K562 (cell line): ENCODE results near the gene ETV7. TPM values are rescaled to one million over a fixed set of nuclear protein-coding genes. Genes with fewer than 3 reads are reported as not detected.
A peak's percentile ranks its signal among the peaks of the same experiment; 100 is the strongest.

ENCODE experiments used
- ATAC-seq: fragments of 200-7000 bp; cut with Tn5 transposase; 3 replicates; pipeline ENCODE4 v1.9.1; 2020; ENCODE audit warnings: moderate library complexity
- BruUV-seq: library from RNA; stranded (reverse); fragments of 400-500 nt; replicated peaks from 2 replicates; lab custom pipeline; 2021; lab: Mats Ljungman, UMichigan
- CTCF ChIA-PET: fragments of 300-600 bp; formaldehyde crosslinking; extraction: SDS; loops from one replicate; lab custom pipeline; 2021; ENCODE audit warnings: low intra/inter-chr PET ratio; lab: Yijun Ruan, JAX
- POLR2A ChIA-PET: fragments of 300-600, 350-650 bp; sonication (Branson Sonifier 250); formaldehyde crosslinking; extraction: SDS; loops from one replicate; lab custom pipeline; 2021; ENCODE audit warnings: antibody characterized with exemption, inconsistent platforms; lab: Yijun Ruan, JAX
- DNase-seq, 4 experiments: peaks; one replicate each; pipeline versions ENCODE4 v3.0.0 to v3.0.0-alpha.2; 2011 to 2018; ENCODE audit warnings: low spot score in 3 of 4, mixed read lengths in 3 of 4; ENCODE audit errors: extremely low read depth in 1 of 4
- FAIRE-seq: peaks from 2 replicates; lab custom pipeline; 2011; peaks lifted over from hg19 to GRCh38; lab: Jason Lieb, UNC
- H2AFZ ChIP-seq: 2 replicates; pipeline ENCODE4 v1.6.0; 2011; ENCODE audit warnings: low read depth, low read length, control low read depth, inconsistent platforms
- H3K27ac ChIP-seq: fragments of 200-600 bp; 3 replicates; pipeline ENCODE4 v1.8.0; 2011; ENCODE audit warnings: low read depth, mild to moderate bottlenecking, control low read depth, inconsistent platforms, low read length, moderate library complexity, mixed read lengths; ENCODE audit errors: extremely low read depth
- H3K27me3 ChIP-seq, 2 experiments: fragments of 300-600 bp in 1 of 2; 2 replicates in 1 of 2; 3 replicates in 1 of 2; pipeline versions ENCODE4 v1.6.0 to v1.8.0; 2011; ENCODE audit warnings: inconsistent platforms in 2 of 2, low read length in 2 of 2, mild to moderate bottlenecking in 1 of 2, mixed read lengths in 1 of 2, moderate library complexity in 1 of 2; ENCODE audit not compliant: control insufficient read depth in 2 of 2, insufficient read depth in 2 of 2
- H3K36me3 ChIP-seq: fragments of 300-600 bp; 3 replicates; pipeline ENCODE4 v1.8.0; 2011; ENCODE audit warnings: mild to moderate bottlenecking, low read length, inconsistent platforms; ENCODE audit not compliant: control insufficient read depth, insufficient read depth
- H3K4me1 ChIP-seq, 2 experiments: fragments of 200-600 bp in 1 of 2; replicated peaks in 1 of 2; 2 replicates in 1 of 2; 3 replicates in 1 of 2; pipeline versions ENCODE4 v1.5.1 to v1.8.0; 2011; ENCODE audit warnings: inconsistent platforms in 2 of 2, low read length in 2 of 2, mild to moderate bottlenecking in 1 of 2, mixed read lengths in 1 of 2, moderate library complexity in 1 of 2; ENCODE audit not compliant: control insufficient read depth in 2 of 2, insufficient read depth in 2 of 2
- H3K4me2 ChIP-seq: 2 replicates; pipeline ENCODE4 v1.6.1; 2011; ENCODE audit warnings: low read length, control low read depth, inconsistent platforms, mixed read lengths; ENCODE audit not compliant: insufficient read depth
- H3K4me3 ChIP-seq: fragments of 200-600 bp; sonication (generic), shearing (Covaris generic); 2 replicates; pipeline ENCODE4 v1.5.1; 2016; ENCODE audit warnings: control low read depth, inconsistent platforms
- H3K79me2 ChIP-seq: fragments of 200-600 bp; 3 replicates; pipeline ENCODE4 v1.8.0; 2011; ENCODE audit warnings: low read length, inconsistent platforms; ENCODE audit not compliant: control insufficient read depth, insufficient read depth
- H3K9ac ChIP-seq, 2 experiments: 2 replicates each; pipeline versions ENCODE4 v1.6.0 to v1.6.1; 2011; ENCODE audit warnings: low read depth in 2 of 2, low read length in 2 of 2, control low read depth in 1 of 2, inconsistent platforms in 1 of 2, mild to moderate bottlenecking in 1 of 2, mixed read lengths in 1 of 2; ENCODE audit not compliant: insufficient read depth in 1 of 2
- H3K9me1 ChIP-seq: one replicate; pipeline ENCODE4 v1.6.0; 2011; ENCODE audit warnings: inconsistent platforms, mild to moderate bottlenecking, low read length, moderate library complexity; ENCODE audit not compliant: control insufficient read depth, insufficient read depth
- H3K9me3 ChIP-seq: replicated peaks from 2 replicates; pipeline ENCODE4 v1.5.1; 2011; ENCODE audit warnings: low read depth, low read length, inconsistent platforms; ENCODE audit not compliant: control insufficient read depth, insufficient read depth
- H4K20me1 ChIP-seq: replicated peaks from 2 replicates; pipeline ENCODE4 v1.6.1; 2011; ENCODE audit warnings: low read length, inconsistent platforms, mixed read lengths; ENCODE audit not compliant: control insufficient read depth, insufficient read depth
- CREBBP ChIP-seq: IDR thresholded peaks from one replicate; pipeline ENCODE4 v1.6.1; 2012; ENCODE audit warnings: low read depth, mild to moderate bottlenecking, control low read depth, inconsistent platforms, low read length
- CTBP1 ChIP-seq: fragments of 450-650 bp; IDR thresholded peaks from 2 replicates; pipeline ENCODE4 v1.6.1; 2016; ENCODE audit warnings: borderline replicate concordance
- KDM1A ChIP-seq, 2 experiments: fragments of 450-650 bp; IDR thresholded peaks; 2 replicates each; pipeline ENCODE4 v1.6.1; 2016; ENCODE audit warnings: mild to moderate bottlenecking in 2 of 2
- MEIS2 ChIP-seq: fragments of 450-650 bp; IDR thresholded peaks from 2 replicates; pipeline ENCODE4 v1.6.1; 2014; ENCODE audit warnings: mild to moderate bottlenecking; ENCODE audit not compliant: partially characterized antibody
- PRDM10 ChIP-seq: fragments of 450-650 bp; IDR thresholded peaks from 2 replicates; pipeline ENCODE4 v1.6.1; 2018; ENCODE audit not compliant: partially characterized antibody
- RCOR1 ChIP-seq, 2 experiments: IDR thresholded peaks; 2 replicates each; pipeline ENCODE4 v1.6.1; 2012; ENCODE audit warnings: low read depth in 2 of 2, low read length in 2 of 2, borderline replicate concordance in 1 of 2, improper control_type of control experiment in 1 of 2
- SOX6 ChIP-seq: fragments of 450-650 bp; IDR thresholded peaks from 2 replicates; pipeline ENCODE4 v1.6.1; 2014; ENCODE audit warnings: mild to moderate bottlenecking
- ZNF586 ChIP-seq: fragments of 450-650 bp; formaldehyde crosslinking; conservative IDR thresholded peaks from 2 replicates; pipeline ENCODE4 v1.4.0; 2020; ENCODE audit warnings: mild to moderate bottlenecking, moderate library complexity
- WGBS: fragments of 100-300 bp; shearing (Covaris generic); methylation state at CpG from one replicate; pipeline ENCODE4 v1.1.6; 2016; ENCODE audit warnings: low coverage, mixed read lengths; ENCODE audit not compliant: insufficient coverage; ENCODE audit errors: missing lambda C conversion rate; 5-methylcytosine and 5-hydroxymethylcytosine counted together
- in situ Hi-C: fragments of 300-500 bp; cut with MboI; formaldehyde crosslinking; loops from 4 replicates; pipeline ENCODE4 v1.15.0; 2018; ENCODE audit warnings: inconsistent platforms, mixed read lengths
- intact Hi-C: fragments of 100-400 bp; cut with micrococcal nuclease; formaldehyde crosslinking; loops from 2 replicates; pipeline ENCODE4 v1.14.2; 2022
- polyA plus RNA-seq, 8 experiments: library from polyadenylated mRNA; depleted of rRNA in 4 of 8; stranded (reverse) in 5 of 8; unstranded in 3 of 8; fragments of >200 nt; fragmentation: Nextera tagmentation in 2 of 8; fragmentation: Illumina TruSeq in 1 of 8; extraction: Ambion mirVana in 2 of 8; extraction: Trizol in 1 of 8; gene quantifications; 2 replicates each; pipeline versions ENCODE4 v1.2.1 to v1.2.3, GENCODE V29; 2011 to 2014; ENCODE audit warnings: inconsistent platforms in 1 of 8, missing spikeins in 1 of 8
- total RNA-seq, 7 experiments: library from RNA; depleted of rRNA in 6 of 7; stranded (reverse); fragments of >200 nt in 6 of 7; fragmentation: Illumina TruSeq in 2 of 7; extraction: Trizol in 2 of 7; gene quantifications; 2 replicates each; pipeline versions ENCODE4 v1.2.1 to v1.2.3, GENCODE V29; 2011 to 2021; ENCODE audit warnings: low replicate concordance in 1 of 7

Gene ETV7
- total and polyA plus RNA-seq, 9 of the 15 experiments (the other 6 are each of a cell fraction or from before 2014, with no cell fraction given), result 0.07 to 0.22 (median 0.14) TPM; not detected in 3

GRCh38 chr6:36381502-36382389, 5.7 kb downstream of the ETV7 start:
- Histone ChIP-seq H3K4me2 (no peak overlapping the region), H3K9me3 (no peaks in the 10 kb centered on the region), H3K9me1 (no peaks in the 10 kb centered on the region), H4K20me1 (no peaks in the 10 kb centered on the region; the same call in 1 of the 2 replicates), H3K79me2 (no peaks in the 10 kb centered on the region), H3K9ac (no peak overlapping the region), H3K4me1 (peaks cover 0 to 2% of the 10 kb centered on the region in 2 experiments; a peak in 2 of 5 replicates), H3K36me3 (no peaks in the 10 kb centered on the region), H2AFZ (no peak overlapping the region), H3K27ac (no peak overlapping the region), H3K27me3 (peaks cover 39 to 60% of the 10 kb centered on the region in 2 experiments; a peak in 4 of 5 replicates), H3K4me3 (no peak overlapping the region)
- no TSS peak for BruUV-seq
- intact Hi-C loops (no loop called here), in situ Hi-C loops (no loop called here)
- FAIRE-seq (no peak), DNase-seq (no peak), ATAC-seq (no peak)
- ChIA-PET POLR2A (interaction anchor here (0.5 to 1.6 kb wide), 8 partner anchors 8 to 1249 kb away, joined by 3 to 7 read pairs (median 3); no protein-coding TSS in a partner anchor), CTCF (no interaction called here)
- TF ChIP-seq KDM1A (IDR thresholded peaks at IDR 0.05), result peak; percentile 28 to 49; a peak in 2 of 4 replicates
- TF ChIP-seq CREBBP, result no peak
- peak; percentile 57 for TF ChIP-seq MEIS2
- peak in 1 of 2 experiments; percentile 51; a peak in 1 of 4 replicates for TF ChIP-seq RCOR1 (IDR thresholded peaks at IDR 0.05; ENCODE audit: borderline replicate concordance in 1 of 2, low read depth in 2 of 2, low read length in 2 of 2)
- TF ChIP-seq SOX6, result peak; percentile 83
- TF ChIP-seq ZNF586 (CRISPR knock-in tag), result no peak
- TF ChIP-seq PRDM10, result peak; percentile 25
- TF ChIP-seq CTBP1, result peak; percentile 15; the same call in 1 of the 2 replicates
- 8% methylated on average over 9 of the region's 9 CpGs for WGBS
